Effector memory CD4-positive, alpha-beta T cell (primary cell): Measurements from ENCODE around the gene SRSF8.

Experiments used
- DNase-seq, 3 donors: peaks; one replicate each; pipeline ENCODE4 v3.0.0-alpha.2; 2020
- H3K27ac ChIP-seq: 2 replicates; pipeline ENCODE4 v1.7.0; 2013; ENCODE audit warnings: mild to moderate bottlenecking, low read length, moderate library complexity; ENCODE audit not compliant: insufficient read depth, poor library complexity, severe bottlenecking
- H3K27me3 ChIP-seq: replicated peaks from 2 replicates; pipeline ENCODE4 v1.7.0; 2013; ENCODE audit warnings: mild to moderate bottlenecking, low read length; ENCODE audit not compliant: insufficient read depth, control insufficient read depth, poor library complexity, severe bottlenecking
- H3K36me3 ChIP-seq: 2 replicates; pipeline ENCODE4 v1.7.0; 2013; ENCODE audit warnings: mild to moderate bottlenecking, low read length, moderate library complexity; ENCODE audit not compliant: control insufficient read depth, insufficient read depth
- H3K4me1 ChIP-seq: 2 replicates; pipeline ENCODE4 v1.7.0; 2013; ENCODE audit warnings: low read length, mild to moderate bottlenecking; ENCODE audit not compliant: control insufficient read depth, insufficient read depth, poor library complexity, severe bottlenecking
- H3K4me3 ChIP-seq: 2 replicates; pipeline ENCODE4 v1.7.0; 2013; ENCODE audit warnings: low read length, low read depth, mild to moderate bottlenecking; ENCODE audit not compliant: insufficient read depth, poor library complexity, severe bottlenecking
- H3K9me3 ChIP-seq: 2 replicates; pipeline ENCODE4 v1.7.0; 2013; ENCODE audit warnings: mild to moderate bottlenecking, low read length, moderate library complexity; ENCODE audit not compliant: control insufficient read depth

The SRSF8 gene

GRCh38 chr11:95092549-95093324, 26.0 kb downstream of the SRSF8 start:
- DNase-seq = no peak
- Histone ChIP-seq H3K4me1 (peaks cover 12% of the 10 kb centered on the region), H3K4me3 (no peak overlapping the region), H3K9me3 (no peaks in the 10 kb centered on the region), H3K27ac (no peak overlapping the region), H3K27me3 (no peaks in the 10 kb centered on the region), H3K36me3 (no peaks in the 10 kb centered on the region)

- DNase-seq = no peak
- Histone ChIP-seq H3K4me1 (peaks cover 9% of the 10 kb centered on the region), H3K27me3 (no peaks in the 10 kb centered on the region), H3K9me3 (no peaks in the 10 kb centered on the region), H3K27ac (no peak overlapping the region), H3K36me3 (no peaks in the 10 kb centered on the region), H3K4me3 (no peak overlapping the region)
Observed at GRCh38 chr11:95093548-95093947, 26.8 kb downstream of the SRSF8 start.

- Histone ChIP-seq H3K27me3 (no peaks in the 10 kb centered on the region), H3K27ac (no peak overlapping the region), H3K36me3 (no peaks in the 10 kb centered on the region), H3K4me3 (no peak overlapping the region), H3K9me3 (no peaks in the 10 kb centered on the region), H3K4me1 (no peaks in the 10 kb centered on the region)
- DNase-seq = no peak
Observed at GRCh38 chr11:95095858-95096587, 29.3 kb downstream of the SRSF8 start.

- DNase-seq = no peak
- no peaks in the 10 kb centered on the region for H3K4me1 ChIP-seq
- no peak overlapping the region for H3K4me3 ChIP-seq
- H3K36me3 ChIP-seq = no peaks in the 10 kb centered on the region
- no peak overlapping the region for H3K27ac ChIP-seq
- H3K27me3 ChIP-seq = no peaks in the 10 kb centered on the region
- H3K9me3 ChIP-seq = no peaks in the 10 kb centered on the region
Observed at GRCh38 chr11:95097209-95097608, 30.5 kb downstream of the SRSF8 start.

- H3K27me3 ChIP-seq = no peaks in the 10 kb centered on the region
- no peaks in the 10 kb centered on the region for H3K9me3 ChIP-seq
- no peaks in the 10 kb centered on the region for H3K36me3 ChIP-seq
- DNase-seq = no peak
- H3K4me1 ChIP-seq = no peaks in the 10 kb centered on the region
- no peak overlapping the region for H3K27ac ChIP-seq
- no peak overlapping the region for H3K4me3 ChIP-seq
Observed at GRCh38 chr11:95098826-95099225, 32.1 kb downstream of the SRSF8 start.

GRCh38 chr11:95100191-95100648, 33.5 kb downstream of the SRSF8 start:
- no peaks in the 10 kb centered on the region for H3K9me3 ChIP-seq

GRCh38 chr11:95100856-95101507, 34.3 kb downstream of the SRSF8 start:
- Histone ChIP-seq H3K4me1 (no peaks in the 10 kb centered on the region), H3K27ac (no peak overlapping the region), H3K9me3 (no peaks in the 10 kb centered on the region), H3K4me3 (no peak overlapping the region), H3K27me3 (no peaks in the 10 kb centered on the region), H3K36me3 (no peaks in the 10 kb centered on the region)
- no peak for DNase-seq

More at GRCh38 chr11:95100191-95100648, 33.5 kb downstream of the SRSF8 start:
- no peak overlapping the region for H3K27ac ChIP-seq
- no peaks in the 10 kb centered on the region for H3K4me1 ChIP-seq
- no peak overlapping the region for H3K4me3 ChIP-seq
- no peak for DNase-seq
- H3K36me3 ChIP-seq = no peaks in the 10 kb centered on the region
- H3K27me3 ChIP-seq = no peaks in the 10 kb centered on the region

- no peak overlapping the region for H3K27ac ChIP-seq
- H3K36me3 ChIP-seq = no peaks in the 10 kb centered on the region
- H3K4me1 ChIP-seq = no peaks in the 10 kb centered on the region
- H3K27me3 ChIP-seq = no peaks in the 10 kb centered on the region
- DNase-seq = no peak
- H3K9me3 ChIP-seq = no peaks in the 10 kb centered on the region
- no peak overlapping the region for H3K4me3 ChIP-seq
Observed at GRCh38 chr11:95101935-95102334, 35.2 kb downstream of the SRSF8 start.

- H3K27me3 ChIP-seq = no peaks in the 10 kb centered on the region
- no peak for DNase-seq
- no peaks in the 10 kb centered on the region for H3K36me3 ChIP-seq
- no peaks in the 10 kb centered on the region for H3K9me3 ChIP-seq
- H3K4me3 ChIP-seq = no peak overlapping the region
- no peak overlapping the region for H3K27ac ChIP-seq
- no peaks in the 10 kb centered on the region for H3K4me1 ChIP-seq
Observed at GRCh38 chr11:95102733-95103132, 36.0 kb downstream of the SRSF8 start.

- Histone ChIP-seq H3K36me3 (no peaks in the 10 kb centered on the region), H3K27ac (no peak overlapping the region), H3K4me1 (no peaks in the 10 kb centered on the region), H3K4me3 (no peak overlapping the region), H3K9me3 (no peaks in the 10 kb centered on the region), H3K27me3 (no peaks in the 10 kb centered on the region)
- no peak for DNase-seq
Observed at GRCh38 chr11:95103701-95104100, 37.0 kb downstream of the SRSF8 start.
